Fibroblast of the conjunctiva (primary cell): ENCODE measurements around the gene VPS13D.
"Not testable (repeated sequence)": the region's sequence is repeated elsewhere in the genome, so short reads cannot be mapped to it uniquely, and the experiment has no call there.

ENCODE experiments used
- DNase-seq: peaks from one replicate; pipeline ENCODE4 v3.0.0-alpha.2; 2010; ENCODE audit warnings: low read depth

VPS13D gene

DNA sequence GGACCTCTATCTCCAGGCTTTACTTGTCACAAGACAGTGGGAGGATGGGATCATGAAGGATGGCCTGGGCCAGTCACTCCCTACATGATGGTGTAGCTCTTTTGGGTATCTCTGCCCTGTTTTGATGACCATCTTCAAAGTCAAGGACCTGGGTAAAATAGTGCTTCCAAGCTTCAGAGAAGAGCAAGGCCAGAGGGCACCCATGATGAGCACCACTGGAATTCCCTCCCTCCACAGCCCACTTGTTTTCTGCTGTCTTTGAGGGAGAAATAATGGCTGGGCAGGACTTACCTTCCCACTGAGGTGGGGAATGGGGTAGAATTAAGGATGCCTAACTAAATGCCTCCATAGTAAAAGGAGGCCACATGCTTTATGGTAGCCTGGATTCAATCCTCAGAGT is 222.4 kb downstream of the VPS13D start:
- no peak for DNase-seq

DNA sequence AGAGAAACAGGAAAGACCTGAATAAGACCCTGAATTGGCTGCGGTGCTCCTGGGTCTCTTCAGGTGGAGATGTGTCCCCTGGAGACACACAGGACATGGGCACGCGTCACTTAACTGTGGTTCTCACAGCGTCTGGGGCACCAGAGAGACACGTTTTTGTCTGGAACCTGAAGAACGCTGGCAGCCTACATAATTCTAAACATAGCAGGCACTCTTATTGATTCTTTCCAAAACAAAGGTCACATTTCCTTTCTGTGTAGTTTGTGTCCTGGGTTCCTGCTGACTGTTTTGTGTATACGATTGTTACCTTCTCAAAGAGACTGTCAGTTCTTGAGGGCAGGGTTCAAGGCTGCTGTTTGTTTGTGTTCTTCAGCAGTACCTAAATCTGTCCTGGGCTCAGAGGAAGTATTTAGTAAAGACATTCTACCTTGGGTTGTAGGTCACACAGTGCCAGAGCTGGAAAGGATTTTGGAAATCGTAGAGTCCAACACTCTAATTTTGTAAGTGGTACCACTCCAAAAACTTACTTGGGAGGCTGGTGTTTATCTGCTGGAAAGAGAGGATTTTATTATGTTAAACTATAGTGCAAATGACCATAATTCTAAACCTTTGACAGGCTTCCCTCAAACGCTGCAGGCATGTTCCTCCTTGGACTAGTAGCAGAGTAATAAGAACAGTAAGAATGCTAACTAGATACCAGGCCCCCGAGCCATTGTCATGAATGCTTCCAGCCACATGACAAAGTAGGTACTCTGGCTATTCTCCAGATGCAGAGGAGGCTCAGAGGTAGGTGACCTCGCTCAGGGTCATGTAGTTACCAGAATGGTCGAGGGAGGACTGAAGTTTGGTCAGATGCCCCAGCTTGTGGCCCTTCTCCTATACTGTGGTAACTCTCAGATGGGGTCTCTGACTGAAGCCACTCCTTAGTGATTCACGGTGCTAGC is 223.8 kb downstream of the VPS13D start:
- no peak for DNase-seq

DNA sequence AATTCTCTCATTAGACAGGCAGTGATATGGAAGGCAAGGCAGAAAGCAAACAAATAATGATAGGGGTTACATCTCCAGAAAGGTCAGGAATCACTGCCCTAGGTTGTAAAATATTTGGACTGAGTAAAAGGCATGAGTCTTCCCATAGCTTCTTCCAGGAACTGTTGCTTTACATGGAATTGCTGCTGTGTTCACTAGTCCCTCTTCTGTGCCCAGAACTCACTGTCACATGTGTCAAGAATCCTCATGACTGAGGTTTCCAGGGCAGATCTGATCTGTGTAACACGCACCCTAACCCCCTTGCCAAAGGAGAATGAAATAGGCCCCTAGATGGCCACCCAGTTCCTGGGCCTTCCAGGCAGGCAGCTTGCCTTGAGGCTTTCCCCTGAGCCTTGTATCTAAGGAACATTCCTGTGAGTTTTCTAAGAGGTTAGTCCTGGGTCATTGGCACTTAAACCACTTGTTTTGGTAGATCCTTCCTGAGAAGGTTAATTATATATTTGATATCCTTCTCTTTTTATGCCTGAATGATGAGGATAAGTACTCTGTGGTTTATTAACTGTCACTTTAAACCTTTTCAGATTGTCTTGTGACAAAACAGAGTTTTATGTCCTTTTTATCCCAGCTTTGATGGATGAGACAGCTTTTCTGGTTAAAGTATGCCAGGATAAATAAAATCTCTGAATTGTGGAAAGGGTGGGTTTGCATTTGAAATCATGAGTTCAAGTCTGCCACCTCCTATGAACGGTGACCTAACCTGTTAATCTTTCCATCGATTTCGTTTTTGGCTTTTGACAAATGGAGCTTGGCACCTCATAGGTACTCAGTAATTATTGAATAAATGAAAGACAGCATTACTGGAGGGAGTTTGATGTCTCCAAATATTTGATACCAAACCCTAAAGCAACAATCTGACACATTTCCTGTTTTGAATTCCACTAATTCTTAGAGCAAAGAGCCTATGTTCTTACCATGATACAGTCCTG is 224.9 kb downstream of the VPS13D start:
- DNase-seq: no peak

DNA sequence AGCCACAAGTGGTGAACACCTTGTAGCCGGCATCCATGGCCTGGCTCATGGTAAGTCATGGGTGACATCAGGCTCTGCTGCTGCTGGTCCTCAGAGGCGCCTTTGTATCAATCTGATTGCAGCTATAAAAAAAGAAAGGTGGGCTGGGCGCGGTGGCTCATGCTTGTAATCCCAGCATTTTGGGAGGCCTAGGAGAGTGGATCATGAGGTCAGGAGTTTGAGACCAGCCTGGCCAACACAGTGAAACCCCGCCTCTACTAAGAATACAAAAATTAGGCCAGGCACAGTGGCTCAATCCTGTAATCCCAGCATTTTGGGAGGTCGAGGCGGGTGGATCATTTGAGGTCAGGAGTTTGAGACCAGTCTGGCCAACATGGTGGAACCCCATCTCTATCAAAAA is 226.3 kb downstream of the VPS13D start:
- DNase-seq: not testable (repeated sequence)

DNA sequence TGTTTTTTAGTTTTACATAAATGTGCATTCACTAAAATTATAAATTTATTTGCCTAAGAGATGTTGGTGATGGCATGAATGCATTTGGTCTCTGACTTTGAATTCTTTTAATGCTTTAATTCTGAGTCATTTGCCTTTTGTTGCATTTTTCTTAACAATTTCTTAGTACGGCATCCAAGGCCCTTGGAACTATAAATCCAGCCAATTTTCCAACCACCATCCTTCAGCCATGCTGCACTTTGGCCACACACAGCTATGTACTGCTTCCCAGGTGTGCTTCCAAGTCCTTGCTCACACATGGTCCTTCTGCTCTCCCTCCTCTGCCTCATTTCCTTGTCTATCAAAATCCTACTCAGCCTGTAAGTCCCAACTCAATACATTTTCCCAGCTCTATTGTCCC is 227.1 kb downstream of the VPS13D start:
- no peak for DNase-seq

DNA sequence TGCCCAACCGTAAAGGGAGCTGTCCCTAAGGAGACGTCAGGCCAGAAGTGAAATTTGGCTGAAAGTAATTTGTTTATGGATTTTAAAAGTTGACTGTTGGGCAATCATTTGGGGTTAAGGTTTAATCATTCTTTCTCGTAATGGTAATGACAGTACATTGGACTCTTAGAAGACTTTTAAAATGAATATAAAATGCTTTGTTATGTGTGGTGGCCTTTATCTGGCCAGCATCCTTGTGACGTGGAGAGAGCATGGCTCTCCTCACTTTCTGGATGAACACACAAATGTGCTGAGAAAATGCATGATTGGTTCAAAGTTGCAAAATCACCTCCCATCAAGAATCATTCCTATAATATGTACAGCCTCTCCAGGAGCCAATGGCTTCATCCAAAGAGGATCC is 227.9 kb downstream of the VPS13D start:
- no peak for DNase-seq

DNA sequence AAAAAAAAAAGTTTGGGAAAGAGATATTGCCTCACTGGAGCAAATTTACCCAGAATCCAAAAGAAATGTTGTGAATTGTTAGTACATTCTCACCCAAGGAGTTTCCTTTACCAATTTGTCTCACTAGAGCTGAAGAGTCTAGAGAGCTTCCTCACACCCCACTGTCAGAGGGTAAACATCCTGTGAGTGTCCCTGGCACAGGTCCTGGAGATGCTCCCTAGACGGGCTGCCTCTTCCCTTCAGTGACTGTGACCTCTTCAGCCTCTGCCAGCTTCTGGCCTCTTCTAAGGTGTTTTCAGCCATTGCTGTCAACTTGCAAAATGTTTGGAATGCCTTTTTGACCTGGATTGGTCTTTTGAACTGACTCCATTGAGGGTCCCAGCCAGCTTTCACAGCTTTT is 228.7 kb downstream of the VPS13D start:
- DNase-seq: no peak

DNA sequence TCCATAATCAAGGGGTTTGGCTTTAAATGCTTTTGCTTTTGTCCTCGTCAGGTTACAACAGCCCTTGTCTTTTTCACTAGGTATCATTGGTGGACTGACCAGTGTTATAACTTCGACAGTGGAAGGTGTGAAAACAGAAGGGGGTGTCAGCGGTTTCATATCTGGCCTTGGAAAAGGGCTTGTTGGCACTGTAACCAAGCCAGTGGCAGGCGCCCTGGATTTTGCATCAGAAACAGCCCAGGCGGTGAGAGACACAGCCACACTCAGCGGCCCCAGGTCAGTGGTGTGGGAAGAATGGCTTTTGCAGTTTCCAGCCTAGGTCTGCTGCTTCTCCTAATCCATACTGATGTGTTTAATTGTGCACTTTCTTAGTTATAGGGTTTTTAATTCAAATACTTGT is 230.3 kb downstream of the VPS13D start:
- no peak for DNase-seq

DNA sequence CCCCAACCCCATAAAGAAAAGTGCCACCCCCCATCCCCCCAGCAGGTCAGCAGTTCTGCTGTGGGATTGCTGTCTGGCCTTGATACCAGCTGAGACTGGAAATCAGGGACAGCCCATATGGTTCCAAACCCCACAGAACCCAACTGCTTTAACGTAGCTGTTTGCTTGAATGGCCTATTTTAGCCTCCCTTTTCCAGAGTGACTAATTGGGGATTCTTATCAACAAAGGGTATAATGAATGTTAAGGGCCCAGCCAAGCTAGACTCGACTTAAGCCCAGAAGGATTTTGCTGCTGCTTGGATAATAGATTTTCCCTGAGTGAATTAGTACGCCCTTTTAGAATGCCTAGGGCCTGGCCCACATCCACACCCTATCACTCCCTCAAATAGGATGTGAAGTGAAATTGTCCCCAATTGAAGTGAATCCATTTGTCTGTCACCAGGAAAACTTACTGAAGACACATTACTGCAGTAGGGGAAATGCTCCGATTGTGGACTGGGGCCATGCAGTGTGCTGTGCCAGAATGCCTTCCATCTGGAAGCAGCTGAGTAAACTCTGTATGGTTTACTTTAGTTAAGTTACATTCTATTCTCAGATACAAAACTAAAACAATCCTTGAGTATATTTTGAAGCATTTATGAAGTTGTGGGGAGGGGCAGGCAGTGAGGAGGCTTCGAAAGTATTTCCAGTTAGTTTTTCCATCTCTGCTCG is 231.2 kb downstream of the VPS13D start:
- DNase-seq: no peak

DNA sequence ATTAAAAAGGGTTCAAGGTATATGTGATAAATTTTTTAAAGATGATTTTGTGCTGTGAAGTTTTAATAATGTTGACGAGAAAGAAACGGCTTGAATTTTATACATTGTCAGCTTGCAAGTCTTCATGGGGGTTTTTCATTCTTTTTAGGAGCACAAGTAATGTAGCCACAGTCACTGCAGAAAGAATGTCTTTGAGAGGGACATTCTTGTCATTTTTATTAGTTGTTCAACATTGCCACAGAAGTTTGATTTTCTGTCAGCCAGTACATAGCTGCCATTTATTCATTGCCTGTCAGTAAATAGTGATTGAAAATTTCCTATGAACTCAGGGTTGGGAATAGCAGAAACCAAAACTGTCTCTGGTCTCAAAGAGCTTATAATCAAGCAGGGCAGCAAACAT is 231.9 kb downstream of the VPS13D start:
- DNase-seq: no peak

DNA sequence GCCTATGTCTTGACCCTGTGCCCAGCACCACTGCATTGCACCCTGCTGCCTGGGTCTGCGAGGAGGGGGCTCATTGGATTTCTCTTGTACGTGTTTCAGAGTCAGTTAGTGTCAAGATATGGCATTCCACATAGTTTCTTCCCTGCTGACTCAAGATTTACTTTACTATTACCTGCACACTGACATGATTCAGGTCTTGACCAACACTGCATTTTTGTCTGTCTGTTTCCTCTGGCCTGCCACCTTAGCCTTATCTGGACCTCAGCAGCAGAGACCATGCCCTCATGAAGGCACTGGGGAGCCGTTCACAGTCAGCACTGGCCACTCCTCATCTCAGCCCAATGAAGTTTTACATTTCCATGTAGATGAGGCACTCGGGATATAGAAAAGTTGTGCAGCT is 232.8 kb downstream of the VPS13D start:
- no peak for DNase-seq

DNA sequence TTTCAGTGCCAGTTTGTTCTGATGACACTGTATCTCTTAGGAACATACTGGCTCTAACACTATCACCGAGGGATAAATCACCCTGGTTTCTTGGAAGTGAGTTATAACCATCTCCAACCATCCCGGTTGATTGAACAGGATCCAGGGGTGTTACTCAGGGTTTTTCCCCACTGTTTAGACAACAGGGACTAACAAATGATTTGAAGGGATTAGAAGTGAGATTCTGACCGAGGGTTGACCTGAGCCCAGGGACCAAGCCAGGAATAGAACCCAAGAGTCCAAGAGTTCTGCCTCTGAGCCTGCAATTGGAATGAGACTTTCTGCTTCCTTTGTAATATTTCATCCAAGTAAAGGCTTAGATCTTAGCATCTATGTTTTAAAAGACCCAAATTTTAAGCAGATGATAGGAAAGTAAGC is 234.2 kb downstream of the VPS13D start:
- no peak for DNase-seq

DNA sequence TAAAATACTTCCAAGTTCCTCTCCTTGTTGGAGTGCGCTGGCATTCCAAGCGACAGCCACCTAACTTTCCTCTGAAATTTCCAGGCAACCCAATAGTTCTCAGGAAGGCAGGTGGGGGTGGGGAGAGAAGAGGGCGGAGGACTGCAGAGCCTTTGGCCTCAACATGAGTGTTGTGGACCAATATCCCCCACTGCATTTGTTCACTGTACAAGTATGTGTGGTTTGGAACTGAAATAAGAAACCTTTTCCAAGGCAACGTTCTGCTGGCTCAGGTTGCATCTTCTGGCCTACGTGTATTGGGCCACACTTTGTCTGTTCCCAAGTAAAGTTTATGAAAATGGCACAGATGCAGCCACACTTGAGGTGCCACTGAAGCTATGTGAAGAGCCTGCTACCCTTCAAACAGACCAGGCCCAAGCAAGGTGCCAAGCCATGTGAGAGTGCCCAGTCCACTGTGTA is 234.8 kb downstream of the VPS13D start:
- peak; percentile 93 for DNase-seq

DNA sequence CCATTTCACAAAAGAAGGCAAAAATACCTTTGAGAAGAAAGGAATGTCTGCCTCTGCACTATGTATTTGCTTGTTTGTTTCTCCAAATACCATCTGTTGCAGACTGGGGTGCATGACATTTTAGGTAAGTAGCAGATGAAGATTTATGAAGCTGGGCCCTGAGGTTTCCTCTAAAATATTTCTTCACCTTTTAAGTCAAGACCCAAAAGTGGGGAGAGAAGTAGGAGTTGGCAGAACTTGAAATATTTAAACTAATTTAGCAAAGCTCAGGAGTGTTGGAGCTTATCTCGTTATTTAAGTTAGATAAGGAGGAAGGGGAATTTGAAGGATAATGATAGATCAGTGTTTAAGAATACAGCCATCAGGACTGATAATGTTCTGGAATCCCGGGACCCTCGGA is 235.3 kb downstream of the VPS13D start:
- no peak for DNase-seq

DNA sequence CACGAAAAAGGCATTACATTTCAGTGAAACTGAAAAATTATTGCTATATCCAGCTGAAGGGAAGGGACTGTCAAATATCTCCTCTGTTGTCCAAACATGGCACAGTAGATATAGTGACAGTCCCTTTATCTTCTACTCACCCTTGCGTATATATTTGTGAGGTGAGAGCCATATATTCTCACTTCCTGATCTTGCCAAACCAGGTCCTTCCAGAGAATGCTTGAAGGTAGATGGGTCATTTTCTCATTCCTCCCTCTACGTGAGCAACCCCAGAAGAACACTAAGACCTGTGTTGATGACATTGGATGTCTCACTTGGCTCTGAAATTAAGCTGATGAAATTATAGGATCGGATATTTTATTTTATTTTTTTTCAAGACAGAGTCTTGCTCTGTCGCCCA is 237.0 kb downstream of the VPS13D start:
- DNase-seq: no peak

DNA sequence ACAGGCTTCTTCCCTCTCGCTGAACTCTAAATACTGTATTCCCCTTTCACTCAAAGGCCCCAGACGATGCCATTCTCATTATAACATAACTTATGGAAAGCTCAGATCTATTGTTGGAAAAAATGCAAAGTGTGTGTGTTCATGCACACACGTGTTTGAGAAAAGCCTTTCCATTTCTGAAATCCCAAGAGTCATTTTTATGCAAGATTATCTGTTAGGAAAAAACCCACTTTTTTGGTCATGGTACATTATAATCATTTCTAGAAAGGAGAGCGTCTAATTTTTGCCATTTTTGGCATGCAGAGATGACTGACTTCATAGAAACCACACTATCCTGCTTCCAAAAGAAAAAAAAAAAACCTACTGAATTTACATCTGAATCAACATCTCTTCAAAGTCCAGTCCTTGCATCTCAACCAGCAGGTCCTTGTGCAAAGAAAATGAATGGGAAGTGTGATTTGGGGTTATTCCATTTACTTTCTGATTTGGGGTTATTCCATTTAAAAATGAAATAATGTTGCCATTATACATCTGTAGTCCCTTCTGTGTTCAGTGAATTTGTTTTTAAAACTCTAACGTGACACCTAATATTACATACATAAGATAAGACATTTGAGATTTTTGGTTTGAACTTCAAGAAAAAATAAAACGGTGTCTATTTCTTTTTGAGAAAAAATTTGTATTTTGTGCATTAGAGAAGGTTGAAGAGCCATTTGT is 237.9 kb downstream of the VPS13D start:
- DNase-seq: no peak

DNA sequence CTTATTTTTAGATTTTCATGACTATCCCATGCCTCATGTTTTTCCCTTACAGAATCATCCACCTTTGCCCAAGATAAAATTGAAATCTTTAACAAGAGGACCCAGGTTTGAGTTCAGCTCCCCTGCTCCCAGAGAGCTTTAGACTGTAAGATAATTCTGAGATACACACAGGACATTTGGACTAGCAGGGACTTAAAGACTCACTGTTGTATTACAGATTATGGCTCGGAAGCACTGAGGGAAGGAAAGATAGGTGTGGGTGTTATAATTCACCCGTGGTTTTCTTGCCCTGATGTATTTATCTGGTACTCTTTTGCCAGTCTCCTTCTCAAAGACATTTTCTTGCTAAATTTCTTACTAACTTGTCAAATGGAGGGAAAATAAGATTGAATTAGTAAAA is 238.5 kb downstream of the VPS13D start:
- DNase-seq: no peak

DNA sequence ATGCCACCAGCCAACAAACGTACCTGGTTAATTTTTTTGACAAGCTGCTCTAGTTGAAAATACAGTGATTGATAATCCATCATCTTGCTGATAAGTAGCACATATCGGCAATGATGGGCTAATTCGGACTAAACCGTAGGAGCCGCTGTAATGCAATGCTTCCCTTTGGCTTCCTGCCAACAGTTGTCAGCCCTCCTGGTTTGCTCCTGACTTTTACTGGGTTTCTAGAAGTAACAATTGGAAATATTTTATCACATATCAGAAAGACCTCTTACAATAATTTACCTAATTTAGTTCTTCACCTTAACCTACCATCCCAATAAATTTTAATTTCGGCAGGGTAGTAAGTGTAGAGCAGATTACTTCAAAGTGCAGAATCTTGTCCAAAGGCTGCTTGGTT is 239.7 kb downstream of the VPS13D start:
- DNase-seq: no peak

DNA sequence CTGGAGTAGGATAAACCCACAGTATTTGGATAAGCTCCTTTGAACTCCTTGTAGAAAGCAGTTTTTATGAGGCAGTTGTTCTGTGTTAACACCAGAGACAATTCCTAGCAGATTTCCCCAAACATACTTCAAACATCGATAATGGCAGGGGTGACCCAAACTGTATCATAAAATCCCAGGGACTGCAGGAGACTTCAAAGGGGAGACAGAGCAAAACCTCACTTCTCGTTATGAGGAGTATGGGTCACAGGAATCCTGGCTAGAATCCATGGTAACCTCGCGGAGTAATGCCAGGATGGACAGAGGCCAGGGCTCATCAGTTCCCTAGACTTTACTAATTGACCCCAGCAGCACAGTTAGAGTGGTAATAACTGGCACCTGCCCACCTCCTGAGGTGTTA is 240.2 kb downstream of the VPS13D start:
- DNase-seq: no peak

DNA sequence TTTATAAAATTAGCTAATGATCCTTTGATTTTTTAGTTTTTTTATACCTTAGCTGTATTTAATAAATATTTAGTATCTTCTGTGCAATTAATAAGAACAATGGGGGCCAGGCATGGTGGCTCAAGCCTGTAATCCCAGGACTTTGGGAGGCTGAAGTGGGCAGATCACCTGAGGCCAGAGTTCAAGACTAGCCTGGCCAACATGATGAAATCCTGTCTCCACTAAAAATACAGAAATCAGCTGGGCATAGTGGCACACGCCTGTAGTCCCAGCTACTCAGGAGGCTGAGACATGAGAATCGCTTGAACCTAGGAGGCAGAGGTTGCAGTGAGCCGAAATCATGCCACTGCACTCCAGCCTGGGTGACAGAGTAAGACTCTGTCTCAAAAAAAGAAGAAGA is 241.1 kb downstream of the VPS13D start:
- DNase-seq: not testable (repeated sequence)

DNA sequence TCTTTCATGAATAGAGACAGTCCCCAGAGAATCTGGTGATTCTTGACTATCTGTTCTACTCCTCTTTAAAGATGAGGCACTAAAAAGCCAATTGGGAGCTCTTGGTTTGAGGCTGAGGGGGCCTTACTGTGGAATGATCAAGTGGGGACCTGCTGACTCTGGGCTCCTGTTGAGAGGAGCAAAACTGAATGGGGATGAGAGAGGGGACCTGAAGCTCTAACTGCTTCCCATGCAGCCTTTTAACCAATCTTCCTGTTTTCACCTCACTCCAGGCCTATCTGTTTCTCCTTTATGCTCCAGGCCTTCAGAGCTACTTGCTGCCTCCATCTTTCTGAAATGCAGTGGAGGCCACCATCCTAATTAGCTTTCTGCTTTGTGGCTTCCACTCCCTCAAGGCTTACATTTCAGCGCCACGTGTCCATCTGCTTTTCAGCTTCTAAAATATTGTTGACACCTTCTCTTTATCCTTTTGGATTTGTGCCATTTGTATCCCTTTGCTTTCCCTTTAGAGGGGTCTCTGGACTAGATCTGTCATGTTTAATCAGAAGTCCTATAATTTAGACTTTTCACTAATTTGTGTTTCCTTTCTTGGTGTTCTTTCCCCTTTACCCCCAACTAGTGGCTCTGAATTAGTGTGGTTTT is 242.4 kb downstream of the VPS13D start:
- no peak for DNase-seq
